ENCODE data around the gene ARMC8.

DNA sequence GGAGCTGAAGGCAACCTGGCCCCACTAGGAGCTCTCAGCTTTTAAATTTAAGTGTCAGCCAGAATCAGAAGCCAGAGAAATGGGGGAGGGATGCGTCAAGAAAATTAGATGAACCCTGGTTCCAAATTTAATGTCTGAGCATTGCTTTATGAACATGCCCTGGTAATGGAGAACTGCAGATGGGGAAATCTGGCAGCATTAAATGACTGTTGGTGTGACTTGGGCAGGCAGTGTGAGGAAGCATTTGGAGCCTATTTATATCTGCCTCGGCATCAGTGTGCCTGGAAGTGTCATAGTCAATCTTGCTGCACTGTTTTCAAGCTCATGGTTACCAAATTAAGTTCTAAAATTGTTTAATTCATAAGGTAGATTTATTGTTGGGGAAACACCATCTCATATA is 113.5 kb downstream of the ARMC8 start:
- TF ChIP-seq TAF1 (IDR thresholded peaks at IDR 0.05; ENCODE audit: borderline replicate concordance, insufficient read depth, low read length) (no peak), POLR2AphosphoS5 (IDR thresholded peaks at IDR 0.05; ENCODE audit: low read depth, low read length) (no peak)

Measured in PFSK-1 (cell line).